MM.1S (cell line): ENCODE measurements around the gene SEMA4B.

Source experiments
- DNase-seq: peaks from one replicate; pipeline ENCODE4 v3.0.0-alpha.2; 2015
- H2AFZ ChIP-seq: fragments of 300-600 bp; sonication (generic); 2 replicates; pipeline ENCODE4 v1.6.0; 2016; ENCODE audit warnings: antibody characterized with exemption, low read length
- H3F3A ChIP-seq: fragments of 300-600 bp; sonication (generic); 2 replicates; pipeline ENCODE4 v1.6.1; 2016; ENCODE audit warnings: mild to moderate bottlenecking, antibody characterized with exemption, low read length, moderate library complexity, mixed read lengths; ENCODE audit not compliant: insufficient read depth
- H3K27ac ChIP-seq: fragments of 300-600 bp; sonication (generic); 2 replicates; pipeline ENCODE4 v1.5.1; 2016; ENCODE audit warnings: mild to moderate bottlenecking, low read length
- H3K27me3 ChIP-seq: fragments of 300-600 bp; sonication (generic); replicated peaks from 2 replicates; pipeline ENCODE4 v1.6.0; 2016; ENCODE audit warnings: low read length; ENCODE audit not compliant: insufficient read depth
- H3K36me3 ChIP-seq: fragments of 300-600 bp; sonication (generic); replicated peaks from 2 replicates; pipeline ENCODE4 v1.6.1; 2016; ENCODE audit warnings: mild to moderate bottlenecking, low read length, mixed read lengths; ENCODE audit not compliant: insufficient read depth
- H3K4me1 ChIP-seq: fragments of 300-600 bp; sonication (generic); 2 replicates; pipeline ENCODE4 v1.6.1; 2016; ENCODE audit warnings: low read length, mixed read lengths
- H3K4me2 ChIP-seq: fragments of 300-600 bp; sonication (generic); 2 replicates; pipeline ENCODE4 v1.6.0; 2016; ENCODE audit warnings: low read depth, low read length
- H3K4me3 ChIP-seq: fragments of 300-600 bp; sonication (generic); 2 replicates; pipeline ENCODE4 v1.5.1; 2016; ENCODE audit warnings: low read length, mixed read lengths
- H3K79me2 ChIP-seq: fragments of 300-600 bp; sonication (generic); 2 replicates; pipeline ENCODE4 v1.6.1; 2016; ENCODE audit warnings: mixed run types, low read length, mixed read lengths
- H3K9ac ChIP-seq: fragments of 300-600 bp; sonication (generic); 2 replicates; pipeline ENCODE4 v1.6.1; 2016; ENCODE audit warnings: low read length, mixed read lengths
- H3K9me2 ChIP-seq: fragments of 300-600 bp; sonication (generic); replicated peaks from 2 replicates; pipeline ENCODE4 v1.6.1; 2016; ENCODE audit warnings: mild to moderate bottlenecking, low read length, mixed read lengths; ENCODE audit not compliant: insufficient read depth
- H3K9me3 ChIP-seq: fragments of 300-600 bp; sonication (generic); replicated peaks from 2 replicates; pipeline ENCODE4 v1.6.1; 2016; ENCODE audit warnings: mild to moderate bottlenecking, low read length, mixed read lengths; ENCODE audit not compliant: insufficient read depth
- H4K20me1 ChIP-seq: fragments of 300-600 bp; sonication (generic); 2 replicates; pipeline ENCODE4 v1.6.1; 2016; ENCODE audit warnings: mild to moderate bottlenecking, low read length, moderate library complexity, mixed read lengths; ENCODE audit not compliant: insufficient read depth
- EZH2 ChIP-seq: fragments of 300-600 bp; sonication (generic); optimal IDR thresholded peaks from 2 replicates; pipeline ENCODE3; 2017; ENCODE audit warnings: low read depth, mild to moderate bottlenecking, antibody characterized with exemption, low read length, mixed read lengths
- EZH2phosphoT487 ChIP-seq: fragments of 300-600 bp; sonication (generic); IDR thresholded peaks from 2 replicates; pipeline ENCODE4 v1.6.1; 2018; ENCODE audit warnings: antibody characterized with exemption, low read length
- TF ChIP-seq, protein P1 (sequence below): fragments of 300-600 bp; sonication (generic); IDR thresholded peaks from 2 replicates; pipeline ENCODE4 v1.5.1; 2016; ENCODE audit warnings: antibody characterized with exemption, low read length, mixed read lengths

The SEMA4B gene

DNA sequence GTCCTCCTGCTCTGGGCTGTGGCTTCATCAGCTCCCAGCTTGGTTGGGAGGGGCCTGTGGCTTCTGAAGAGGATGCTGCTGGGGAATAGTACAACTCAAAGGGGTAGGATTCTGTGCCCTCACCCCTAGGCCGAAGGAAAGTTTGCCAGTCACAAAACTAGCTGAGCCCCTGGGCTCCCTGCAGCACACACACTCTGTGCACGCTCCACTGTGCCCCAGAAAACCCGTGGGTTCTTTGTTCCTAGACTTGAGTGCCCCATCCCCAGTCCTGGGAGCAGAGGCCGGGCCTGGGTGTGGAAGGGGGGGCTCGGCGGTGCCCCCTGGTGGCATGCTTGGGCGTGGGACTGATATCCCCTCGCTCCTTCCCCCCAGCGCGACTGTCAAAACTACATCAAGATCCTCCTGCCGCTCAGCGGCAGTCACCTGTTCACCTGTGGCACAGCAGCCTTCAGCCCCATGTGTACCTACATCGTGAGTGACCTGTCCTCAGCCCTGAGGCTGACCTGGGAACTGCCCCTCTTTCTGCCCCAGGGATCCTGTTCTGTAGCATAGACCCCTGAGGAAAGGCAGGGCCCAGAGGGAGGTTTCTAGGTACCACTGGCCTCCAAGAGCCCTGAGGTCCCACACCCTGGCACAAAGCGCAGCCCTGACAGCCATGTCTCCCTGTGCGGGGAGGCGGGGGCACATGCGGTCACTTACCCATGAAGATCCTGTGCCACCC is 18.5 kb downstream of the SEMA4B start:
- no peaks in the 10 kb centered on the region for H3K9me2 ChIP-seq
- no peaks in the 10 kb centered on the region for H4K20me1 ChIP-seq
- TF ChIP-seq, protein P1, sequence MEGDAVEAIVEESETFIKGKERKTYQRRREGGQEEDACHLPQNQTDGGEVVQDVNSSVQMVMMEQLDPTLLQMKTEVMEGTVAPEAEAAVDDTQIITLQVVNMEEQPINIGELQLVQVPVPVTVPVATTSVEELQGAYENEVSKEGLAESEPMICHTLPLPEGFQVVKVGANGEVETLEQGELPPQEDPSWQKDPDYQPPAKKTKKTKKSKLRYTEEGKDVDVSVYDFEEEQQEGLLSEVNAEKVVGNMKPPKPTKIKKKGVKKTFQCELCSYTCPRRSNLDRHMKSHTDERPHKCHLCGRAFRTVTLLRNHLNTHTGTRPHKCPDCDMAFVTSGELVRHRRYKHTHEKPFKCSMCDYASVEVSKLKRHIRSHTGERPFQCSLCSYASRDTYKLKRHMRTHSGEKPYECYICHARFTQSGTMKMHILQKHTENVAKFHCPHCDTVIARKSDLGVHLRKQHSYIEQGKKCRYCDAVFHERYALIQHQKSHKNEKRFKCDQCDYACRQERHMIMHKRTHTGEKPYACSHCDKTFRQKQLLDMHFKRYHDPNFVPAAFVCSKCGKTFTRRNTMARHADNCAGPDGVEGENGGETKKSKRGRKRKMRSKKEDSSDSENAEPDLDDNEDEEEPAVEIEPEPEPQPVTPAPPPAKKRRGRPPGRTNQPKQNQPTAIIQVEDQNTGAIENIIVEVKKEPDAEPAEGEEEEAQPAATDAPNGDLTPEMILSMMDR, result peak; percentile 60
- TF ChIP-seq EZH2phosphoT487, result no peak
- no peaks in the 10 kb centered on the region for H3K9me3 ChIP-seq
- no peak overlapping the region for H3K4me2 ChIP-seq
- no peaks in the 10 kb centered on the region for H3K36me3 ChIP-seq
- no peak overlapping the region for H2AFZ ChIP-seq
- peak; percentile 9 for DNase-seq
- H3K27ac ChIP-seq, result no peak overlapping the region
- no peak overlapping the region for H3K4me3 ChIP-seq
- peaks cover 14% of the 10 kb centered on the region for H3K79me2 ChIP-seq
- no peaks in the 10 kb centered on the region for H3F3A ChIP-seq
- H3K4me1 ChIP-seq, result no peaks in the 10 kb centered on the region
- H3K9ac ChIP-seq, result no peak overlapping the region
- no peaks in the 10 kb centered on the region for H3K27me3 ChIP-seq

DNA sequence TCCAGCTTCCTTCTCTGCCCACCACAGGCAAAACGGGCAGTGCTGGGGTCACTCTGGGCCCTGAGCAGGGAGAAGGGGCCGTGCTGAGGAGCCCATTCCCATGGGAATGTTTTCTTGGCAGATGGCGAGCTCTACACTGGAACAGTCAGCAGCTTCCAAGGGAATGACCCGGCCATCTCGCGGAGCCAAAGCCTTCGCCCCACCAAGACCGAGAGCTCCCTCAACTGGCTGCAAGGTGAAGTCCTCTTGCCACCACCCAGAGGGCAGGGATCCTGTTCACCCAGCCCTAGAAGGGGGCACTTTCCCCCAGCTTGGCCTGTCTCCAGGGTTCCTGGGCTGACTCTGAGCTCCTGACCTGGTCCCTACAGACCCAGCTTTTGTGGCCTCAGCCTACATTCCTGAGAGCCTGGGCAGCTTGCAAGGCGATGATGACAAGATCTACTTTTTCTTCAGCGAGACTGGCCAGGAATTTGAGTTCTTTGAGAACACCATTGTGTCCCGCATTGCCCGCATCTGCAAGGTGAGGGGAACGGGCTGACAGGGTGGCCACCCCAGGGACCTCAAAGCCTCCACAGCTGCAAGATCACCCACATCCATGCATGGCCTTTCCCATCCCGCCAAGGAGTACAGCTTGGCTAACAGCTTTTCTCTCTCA is 20.2 kb downstream of the SEMA4B start:
- Histone ChIP-seq H3K4me3 (no peak overlapping the region), H3K36me3 (no peaks in the 10 kb centered on the region), H3K9me2 (no peaks in the 10 kb centered on the region), H4K20me1 (no peaks in the 10 kb centered on the region), H3K9me3 (no peaks in the 10 kb centered on the region), H3K79me2 (0 out of 2 replicates have a peak, but pooled peaks cover 5% of the 10 kb centered on the region), H3K4me1 (no peaks in the 10 kb centered on the region), H3K27me3 (no peaks in the 10 kb centered on the region), H3F3A (no peaks in the 10 kb centered on the region), H3K9ac (no peak overlapping the region), H3K4me2 (no peak overlapping the region), H2AFZ (no peak overlapping the region), H3K27ac (no peak overlapping the region)
- peak; percentile 32 for DNase-seq
- TF ChIP-seq, protein P1, result peak; percentile 65
- no peak for TF ChIP-seq EZH2
- TF ChIP-seq EZH2phosphoT487, result no peak

DNA sequence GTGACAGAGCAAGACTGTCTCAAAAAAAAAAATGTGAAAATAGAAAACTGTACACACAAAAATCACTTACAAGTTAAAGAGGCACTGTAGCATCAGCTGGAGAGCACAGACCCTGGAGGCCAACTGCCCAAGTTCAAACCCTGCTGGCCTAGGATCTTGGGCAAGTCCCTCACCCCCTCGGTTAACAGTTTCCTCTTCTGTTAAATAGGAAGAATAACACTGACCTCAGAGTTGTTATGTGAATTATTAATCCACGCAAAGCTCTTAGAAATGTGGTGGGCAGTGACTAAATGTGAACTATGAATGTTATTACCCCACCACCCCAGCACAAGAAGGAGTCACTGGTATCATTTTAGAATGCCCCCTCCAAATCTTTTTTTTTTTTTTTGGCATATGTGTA is 21.4 kb downstream of the SEMA4B start:
- Histone ChIP-seq H3K79me2 (0 out of 2 replicates have a peak, but pooled peaks cover 2% of the 10 kb centered on the region), H3K9ac (no peak overlapping the region), H3K4me3 (no peak overlapping the region), H3F3A (no peaks in the 10 kb centered on the region), H4K20me1 (no peaks in the 10 kb centered on the region), H3K9me3 (no peaks in the 10 kb centered on the region), H3K9me2 (no peaks in the 10 kb centered on the region), H3K27me3 (no peaks in the 10 kb centered on the region), H2AFZ (no peak overlapping the region), H3K36me3 (no peaks in the 10 kb centered on the region), H3K4me2 (no peak overlapping the region), H3K27ac (no peak overlapping the region), H3K4me1 (no peaks in the 10 kb centered on the region)
- DNase-seq, result no peak
- TF ChIP-seq EZH2, result no peak
- no peak for TF ChIP-seq EZH2phosphoT487
- TF ChIP-seq, protein P1, result no peak
